T follicular helper cell (primary cell): Measurements from ENCODE around the gene MMP17.

ENCODE experiments used
- DNase-seq: peaks from one replicate; pipeline ENCODE4 v3.0.0-alpha.2; 2020; ENCODE audit warnings: low read depth
- total RNA-seq, 2 experiments: gene quantifications; one replicate each; lab custom pipeline; 2026; lab: John Stamatoyannopoulos, UW

Gene MMP17
- total RNA-seq = 0.09 to 0.42 reads per million in 2 experiments

DNA sequence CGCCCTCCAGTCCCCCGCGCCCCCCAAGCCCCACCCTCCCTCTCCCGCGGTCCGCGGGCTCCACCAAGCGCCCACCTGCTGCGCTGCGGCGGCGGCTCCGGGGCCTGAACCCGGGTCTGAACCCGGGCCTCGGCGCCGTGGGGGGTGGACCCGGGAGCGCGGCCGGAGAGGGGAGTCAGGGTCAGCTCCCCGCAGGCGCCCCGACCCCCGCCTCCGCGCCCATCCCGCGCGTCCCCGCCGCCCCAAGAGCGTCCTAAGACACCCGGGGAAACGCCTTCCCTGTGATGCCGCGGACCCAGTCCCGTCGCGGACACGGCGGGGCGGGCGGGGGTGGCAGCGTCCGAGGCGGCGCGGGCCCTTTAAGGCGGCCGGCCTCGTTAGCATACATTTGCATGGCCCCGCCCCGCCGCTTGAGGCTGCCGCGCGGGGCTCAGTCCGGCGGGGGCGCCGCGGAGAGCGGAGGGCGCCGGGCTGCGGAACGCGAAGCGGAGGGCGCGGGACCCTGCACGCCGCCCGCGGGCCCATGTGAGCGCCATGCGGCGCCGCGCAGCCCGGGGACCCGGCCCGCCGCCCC lies at the start of gene MMP17:
TSS of gene MMP17 (plus strand) at position 433 of the 574 bp plus-strand sequence. CDS start at position 535, 102 bp downstream.
- DNase-seq = no peak

DNA sequence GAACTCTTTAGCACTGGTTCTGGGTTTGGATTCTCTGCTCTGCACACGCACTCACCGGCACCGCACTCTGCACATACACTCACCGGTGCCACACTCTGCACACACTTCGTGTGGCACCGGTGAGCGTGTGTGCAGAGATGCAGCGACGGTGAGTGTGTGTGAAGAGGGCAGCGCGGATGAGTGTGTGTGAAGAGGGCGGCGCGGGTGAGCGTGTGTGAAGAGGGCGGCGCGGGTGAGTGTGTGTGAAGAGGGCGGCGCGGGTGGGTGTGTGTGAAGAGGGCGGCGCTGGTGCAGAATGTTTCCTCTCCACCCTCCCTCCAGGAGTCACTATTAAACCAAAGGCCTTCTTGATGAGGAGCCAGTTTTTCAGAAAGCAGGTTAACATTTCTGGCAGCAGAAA lies 49.2 kb upstream of the MMP17 start:
- DNase-seq = no peak

DNA sequence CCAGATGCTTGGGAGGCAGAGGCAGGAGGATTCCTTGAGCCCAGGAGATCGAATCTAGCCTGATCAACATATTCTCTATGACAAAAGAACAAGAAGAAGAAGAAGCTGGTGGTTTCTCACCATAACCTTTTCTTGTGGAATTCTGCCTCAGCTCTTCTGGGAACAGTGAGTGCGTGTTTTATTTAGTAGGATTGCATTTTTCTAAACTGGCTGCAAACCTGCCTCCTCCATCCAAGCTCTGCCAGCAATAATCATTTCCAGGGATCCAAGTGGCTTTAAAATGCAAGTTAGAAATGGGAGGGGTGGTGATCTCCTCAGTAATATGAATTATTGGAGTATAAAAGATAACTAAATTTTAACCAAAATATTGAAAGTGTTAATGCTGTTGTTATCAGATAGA lies 46.1 kb upstream of the MMP17 start:
- DNase-seq = no peak

DNA sequence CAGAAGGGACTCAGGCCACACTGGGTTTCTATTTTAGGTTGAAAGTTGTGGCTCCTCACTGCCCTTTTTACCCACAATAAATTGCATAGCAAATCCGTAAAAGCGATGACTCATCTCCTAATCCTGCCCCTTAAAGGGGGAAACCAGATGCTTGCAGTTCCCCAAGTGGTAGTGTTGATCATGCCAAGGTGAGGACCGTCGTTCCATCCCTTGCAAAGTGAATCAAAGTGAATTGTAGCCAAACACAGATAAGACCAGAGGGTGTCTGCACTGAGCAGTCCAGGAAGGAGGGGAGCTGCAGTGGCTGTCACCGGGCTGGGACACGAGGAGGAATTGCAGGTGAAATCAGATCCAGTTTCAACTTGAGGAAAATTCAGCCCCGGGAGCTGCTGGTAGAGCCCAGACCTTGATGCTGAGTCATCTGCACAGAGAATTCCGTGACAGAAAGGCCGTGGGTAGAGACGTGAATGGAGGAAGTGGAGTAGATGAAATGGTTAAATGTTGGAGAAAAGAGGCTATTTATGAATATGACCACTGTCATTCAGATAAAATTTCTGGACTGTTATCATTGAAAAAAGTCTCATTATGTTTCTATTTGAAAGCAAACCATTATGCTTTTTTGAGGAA lies 44.2 kb upstream of the MMP17 start:
- DNase-seq = no peak

DNA sequence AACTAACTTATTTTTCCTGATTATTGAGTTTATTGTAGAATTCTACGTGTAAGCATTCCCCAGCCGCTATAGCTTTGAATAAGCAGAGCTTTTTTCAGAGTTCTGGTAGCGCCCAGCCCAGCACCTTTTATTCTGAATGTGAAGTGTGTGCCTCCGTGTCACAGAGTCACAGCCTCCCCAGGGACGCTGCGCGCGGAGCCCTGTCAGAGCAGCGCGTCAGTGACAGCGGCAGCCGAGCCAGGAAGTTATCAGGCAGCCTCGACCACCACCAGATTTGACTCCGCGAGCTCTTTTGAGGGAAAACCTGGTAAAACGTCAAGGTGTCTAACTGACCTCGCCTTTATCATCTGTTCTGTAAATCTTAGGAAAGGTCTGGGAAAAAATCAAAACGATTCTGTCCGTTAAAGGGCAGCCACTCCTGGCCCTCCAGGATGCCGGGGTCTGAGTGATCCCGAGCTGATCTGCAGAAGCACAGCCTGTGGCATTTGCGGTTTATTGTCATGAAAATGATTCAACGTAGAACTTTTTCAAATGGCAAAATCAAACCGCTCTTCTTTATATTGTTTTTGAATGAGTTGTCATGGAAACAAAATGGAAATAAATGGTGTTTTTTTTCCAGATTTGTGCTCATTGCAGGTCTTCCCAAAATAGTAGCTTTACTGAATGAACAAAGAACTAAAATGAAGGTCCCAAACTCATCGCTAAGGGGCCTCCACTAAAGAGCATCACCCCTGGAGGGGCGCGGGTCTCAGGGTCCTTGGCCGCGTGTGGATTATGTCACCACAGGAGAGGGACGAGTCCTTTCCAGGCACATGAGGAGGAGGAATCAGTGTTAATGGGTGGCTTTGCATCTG lies 43.1 kb upstream of the MMP17 start:
- DNase-seq = no peak

DNA sequence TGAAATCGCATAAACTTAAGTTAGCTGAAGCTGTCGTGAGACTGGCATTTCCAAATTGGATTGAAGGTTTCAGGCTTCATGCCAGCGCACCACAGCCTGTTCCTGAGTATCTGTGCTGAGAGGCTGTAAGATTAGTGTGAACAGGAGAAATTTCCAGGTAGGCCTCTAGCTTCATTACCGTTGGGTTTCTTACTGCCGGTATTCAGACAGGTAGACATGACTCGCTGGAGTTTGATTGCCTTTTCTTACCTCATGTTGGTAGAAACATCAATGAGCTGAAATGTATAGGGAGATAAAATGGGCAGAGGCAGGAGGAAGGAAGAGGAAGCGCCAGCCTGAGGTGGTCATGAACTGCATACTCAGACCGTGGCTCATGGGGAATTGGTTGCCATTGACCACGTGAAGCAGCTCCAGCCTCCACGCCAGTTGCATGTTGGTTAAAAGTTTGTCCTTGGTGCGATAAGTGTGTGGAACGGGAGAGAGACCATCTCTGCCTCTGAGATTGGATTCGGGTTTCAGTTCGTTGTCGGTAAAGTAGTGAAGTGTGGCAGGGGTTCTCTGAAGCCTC lies 42.3 kb upstream of the MMP17 start:
- DNase-seq = no peak

DNA sequence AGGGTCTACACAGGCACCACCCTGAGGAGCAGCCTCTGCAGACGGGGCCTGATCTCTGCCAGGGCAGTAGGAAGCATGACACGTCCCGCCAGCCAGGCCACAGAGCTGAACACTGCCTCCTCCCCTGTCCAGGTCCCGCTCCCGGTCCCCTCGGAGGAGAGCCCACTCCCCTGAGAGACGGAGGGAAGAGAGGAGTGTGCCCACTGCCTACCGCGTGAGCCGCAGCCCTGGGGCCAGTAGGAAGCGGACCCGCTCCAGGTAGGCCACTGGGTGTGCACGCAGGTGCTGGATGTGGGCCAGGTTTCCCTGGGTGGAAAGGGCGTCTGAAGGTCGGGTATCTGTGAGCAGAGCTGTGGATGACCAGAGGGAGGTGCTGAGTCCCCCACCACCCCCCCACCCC lies 41.9 kb upstream of the MMP17 start:
- DNase-seq = no peak

DNA sequence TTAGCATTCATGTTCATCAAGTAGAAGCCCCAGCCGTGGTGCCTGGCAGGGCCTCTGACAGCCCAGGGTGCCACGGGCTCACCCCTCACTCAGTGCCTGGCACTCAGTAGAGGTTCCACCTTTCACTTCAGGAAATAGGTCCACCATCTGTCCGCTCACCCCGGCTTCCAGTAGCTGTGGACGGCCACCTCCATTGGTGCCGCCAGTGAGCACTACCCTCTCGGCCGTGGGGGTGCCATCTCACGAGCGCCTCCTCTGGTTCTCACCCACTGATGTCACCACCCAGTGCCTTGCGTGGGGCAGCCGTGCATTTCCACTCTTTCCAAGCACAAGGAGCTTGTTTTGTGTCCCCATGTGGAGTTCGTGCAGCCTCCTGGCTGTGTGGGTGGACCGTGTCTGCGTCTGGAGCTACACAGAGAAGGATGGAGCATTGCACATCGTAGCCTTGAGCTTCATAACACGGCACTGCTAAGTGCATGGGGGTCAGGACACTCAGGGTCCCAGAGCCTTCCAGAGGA lies 41.0 kb upstream of the MMP17 start:
- no peak for DNase-seq

DNA sequence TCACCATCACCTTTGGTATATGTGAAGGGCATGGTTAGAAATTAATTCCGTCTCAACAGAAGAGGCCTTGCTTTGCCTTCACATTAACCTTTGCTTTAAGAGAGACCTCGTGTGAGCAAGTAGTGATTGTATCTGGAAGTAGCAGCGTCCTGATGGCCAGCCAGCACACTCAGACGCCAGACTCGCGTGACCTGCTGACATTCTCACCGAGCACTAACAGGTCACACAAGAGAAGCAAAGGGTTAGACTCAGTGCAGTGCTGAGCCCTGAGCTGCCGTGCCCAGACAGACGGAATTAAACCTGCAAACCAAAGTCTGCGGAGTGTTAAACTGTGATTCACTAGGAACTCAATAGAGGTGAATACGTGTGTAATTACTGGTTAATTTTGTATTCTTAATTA lies 40.1 kb upstream of the MMP17 start:
- DNase-seq = no peak

DNA sequence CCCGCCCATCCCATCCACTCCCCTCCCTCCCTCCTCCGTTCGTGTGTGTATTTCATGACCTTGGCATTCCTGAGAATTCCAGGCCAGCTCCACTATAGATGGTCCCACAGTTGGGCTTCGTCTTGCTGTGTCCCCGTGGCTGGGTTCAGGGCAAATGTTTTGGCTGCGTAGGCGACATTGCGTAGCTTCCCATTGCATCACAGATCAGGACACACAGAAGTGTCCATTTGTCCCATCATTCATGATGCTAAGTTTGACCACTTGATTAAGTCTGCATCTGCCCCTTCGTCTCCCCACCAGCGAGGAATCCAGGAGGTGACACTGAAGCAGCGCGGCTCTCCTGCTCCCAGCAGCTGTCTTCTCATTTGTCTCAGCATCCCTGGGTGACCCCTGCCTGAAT lies 38.6 kb upstream of the MMP17 start:
- no peak for DNase-seq

DNA sequence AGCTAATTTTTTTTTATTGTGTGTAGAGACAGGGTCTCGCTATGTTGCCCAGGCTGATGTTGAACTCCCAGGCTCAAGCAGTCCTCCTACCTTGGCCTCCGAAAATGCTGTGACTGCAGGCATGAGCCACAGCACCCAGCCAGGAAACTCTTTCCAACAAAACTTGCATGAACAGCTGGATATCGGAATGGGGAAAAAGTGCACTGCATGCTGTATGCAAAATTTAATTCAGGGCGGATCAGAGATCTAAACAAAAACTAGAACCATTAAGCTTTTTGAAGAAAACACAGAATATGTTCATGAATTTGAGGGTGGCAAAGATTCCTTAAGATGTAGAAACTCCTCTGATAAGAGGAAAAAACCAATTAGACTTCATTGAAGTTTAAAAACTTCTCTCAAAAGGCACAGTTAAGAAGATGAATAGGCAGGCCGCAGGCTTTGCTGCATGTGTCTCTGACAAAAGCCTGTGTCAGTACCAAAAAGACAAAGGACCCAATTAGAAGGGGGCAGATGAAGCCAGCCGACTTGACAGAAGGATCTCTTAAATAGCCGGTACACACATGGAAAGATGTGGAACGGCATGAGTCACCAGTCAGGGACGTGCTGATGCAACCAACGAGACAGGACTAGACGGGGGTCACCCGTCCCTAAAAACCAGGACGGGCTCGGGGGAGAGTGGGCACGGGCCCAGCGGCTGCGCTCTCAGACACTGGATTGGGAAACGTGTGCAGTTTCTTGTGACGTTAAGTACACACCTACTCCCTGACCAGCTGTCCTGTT lies 34.8 kb upstream of the MMP17 start:
- no peak for DNase-seq

DNA sequence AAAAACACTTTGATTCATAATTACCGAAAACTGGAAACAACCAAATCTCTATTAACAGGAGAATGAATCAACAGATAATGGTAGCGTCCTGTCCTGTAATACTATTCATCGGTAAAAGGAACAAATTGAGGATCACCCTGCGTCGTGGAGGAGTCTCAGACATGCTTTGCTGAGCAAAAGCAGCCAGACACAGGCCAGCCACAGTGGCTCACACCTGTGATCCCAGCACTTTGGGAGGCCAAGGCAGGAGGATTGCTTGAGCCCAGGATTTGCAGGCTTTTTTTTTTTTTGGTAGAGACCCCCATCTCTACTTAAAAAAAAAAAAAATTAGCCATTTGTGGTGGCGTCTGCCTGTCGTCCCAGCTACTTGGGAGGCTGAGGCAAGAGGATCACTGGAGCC lies 34.1 kb upstream of the MMP17 start:
- no peak for DNase-seq

DNA sequence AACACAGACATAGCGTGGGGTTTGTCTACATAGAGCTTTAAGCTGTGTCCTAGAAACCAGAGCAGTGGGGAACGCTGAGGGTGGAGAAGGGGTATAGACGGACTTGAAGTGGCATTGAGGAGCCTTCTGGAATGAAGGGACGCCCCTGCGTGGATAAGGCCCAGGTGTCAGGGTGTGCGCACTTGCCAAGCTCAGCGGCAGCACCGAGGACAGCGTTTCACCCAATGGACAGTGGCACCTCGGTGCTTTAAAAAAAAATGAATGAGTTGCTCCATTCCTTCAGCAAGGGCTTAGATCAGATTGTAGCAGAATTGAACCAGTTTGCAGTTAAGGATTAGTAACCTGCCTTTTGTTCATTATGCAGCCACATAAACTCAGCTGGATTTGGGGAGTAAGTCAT lies 33.6 kb upstream of the MMP17 start:
- no peak for DNase-seq

DNA sequence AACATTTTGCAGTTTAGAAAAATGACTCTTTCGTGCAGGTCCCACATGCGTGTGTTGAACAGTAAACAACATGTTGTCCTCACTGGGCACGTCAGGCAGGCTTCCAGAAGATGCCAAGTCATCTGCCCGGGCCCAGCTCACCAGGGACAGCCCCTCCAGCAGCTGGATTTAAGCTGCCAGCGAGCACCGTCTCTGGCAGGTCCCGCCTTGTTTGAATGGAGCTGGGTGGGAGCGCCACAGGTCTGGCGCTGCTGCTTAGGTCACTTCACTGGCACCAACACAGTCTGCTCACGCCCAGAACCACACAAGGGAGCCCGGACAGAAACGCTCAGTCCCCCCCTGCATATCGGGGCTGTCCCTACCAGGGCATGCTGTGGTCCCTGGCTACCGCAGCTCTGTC lies 33.1 kb upstream of the MMP17 start:
- no peak for DNase-seq

DNA sequence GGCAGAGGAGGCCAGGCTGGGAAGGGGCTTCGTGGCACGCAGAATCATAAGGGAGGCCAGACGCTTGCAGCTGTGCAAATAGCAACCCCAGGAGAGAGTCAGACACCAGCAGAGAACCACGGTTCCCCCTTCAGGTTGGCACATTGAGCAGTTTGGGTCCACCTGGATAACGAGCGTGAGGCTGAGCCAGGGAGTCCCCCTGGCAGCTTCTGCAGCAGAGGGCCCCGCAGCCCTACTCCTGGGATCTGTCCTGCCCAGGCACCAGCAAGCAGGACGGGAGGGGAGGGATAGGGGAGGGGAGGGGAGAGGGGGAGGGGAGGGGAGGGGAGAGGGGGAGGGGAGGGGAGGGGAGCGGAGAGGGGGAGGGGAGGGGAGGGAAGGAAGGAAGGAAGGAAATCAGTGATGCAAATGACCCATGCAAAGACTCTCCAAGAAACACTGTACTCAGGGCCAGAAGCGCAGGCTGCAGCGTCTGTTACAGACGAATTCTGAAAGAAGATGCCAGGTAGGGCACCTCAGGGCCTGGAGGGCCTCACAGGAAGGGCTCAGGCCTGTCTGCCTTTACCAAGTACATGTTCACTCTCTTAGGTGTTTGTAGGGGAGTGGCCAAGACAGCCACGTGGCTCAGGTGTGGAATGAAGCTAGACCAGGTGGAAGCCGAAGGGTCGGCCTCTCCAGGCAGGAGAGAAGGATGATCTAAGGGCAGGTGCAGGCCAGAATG lies 32.3 kb upstream of the MMP17 start:
- no peak for DNase-seq

DNA sequence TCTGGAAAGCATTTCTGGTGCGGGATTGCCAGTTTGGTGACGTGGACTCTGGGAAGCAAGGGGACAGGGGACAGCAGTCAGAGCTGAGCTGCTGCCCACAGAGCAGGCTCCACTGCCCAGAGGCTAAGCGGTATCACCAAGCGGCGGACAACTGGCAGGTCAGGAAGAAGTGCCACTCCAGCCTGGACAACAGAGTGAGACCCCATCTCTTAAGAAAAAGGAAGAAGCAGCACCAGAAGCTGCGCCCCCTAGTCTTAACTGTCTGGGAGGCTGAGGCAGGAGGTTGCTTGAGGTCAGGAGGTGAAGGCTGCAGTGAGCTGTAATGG lies 31.8 kb upstream of the MMP17 start:
- no peak for DNase-seq

DNA sequence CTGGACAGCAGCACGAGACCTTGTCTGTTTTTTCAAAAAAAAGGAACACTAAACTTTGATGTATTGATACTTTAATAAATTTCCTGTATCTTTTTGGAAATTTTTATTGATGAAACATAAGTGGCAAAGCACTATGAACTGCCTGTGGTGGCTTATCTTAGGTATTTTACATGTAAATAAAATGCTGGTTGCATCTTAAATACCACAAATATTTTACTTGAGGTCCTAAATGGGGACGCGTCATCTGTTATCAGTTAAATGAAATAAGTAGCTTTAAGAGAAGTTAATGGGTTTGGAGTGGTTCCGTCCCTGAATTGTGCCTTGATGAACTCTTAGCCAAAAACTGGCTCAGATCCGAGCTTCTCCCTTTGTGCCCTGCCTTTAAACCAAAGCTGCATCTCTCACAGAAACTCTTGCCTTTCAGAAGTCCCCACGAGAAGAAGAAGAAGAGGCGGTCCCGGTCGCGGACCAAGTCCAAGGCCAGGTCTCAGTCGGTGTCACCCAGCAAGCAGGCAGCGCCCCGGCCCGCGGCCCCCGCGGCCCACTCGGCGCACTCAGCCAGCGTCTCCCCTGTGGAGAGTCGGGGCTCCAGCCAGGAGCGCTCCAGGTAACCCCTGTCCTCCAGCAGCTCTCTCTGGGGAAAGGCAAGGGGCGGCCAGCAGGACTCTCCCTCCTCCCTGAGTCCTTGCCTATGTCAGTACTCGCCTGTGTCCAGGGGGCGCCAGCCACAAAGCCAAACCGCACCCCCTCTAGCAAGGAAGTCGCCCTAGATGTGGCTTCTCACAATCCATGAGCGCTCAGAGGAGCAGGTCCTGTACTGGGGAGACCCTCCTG lies 31.2 kb upstream of the MMP17 start:
- DNase-seq = no peak

DNA sequence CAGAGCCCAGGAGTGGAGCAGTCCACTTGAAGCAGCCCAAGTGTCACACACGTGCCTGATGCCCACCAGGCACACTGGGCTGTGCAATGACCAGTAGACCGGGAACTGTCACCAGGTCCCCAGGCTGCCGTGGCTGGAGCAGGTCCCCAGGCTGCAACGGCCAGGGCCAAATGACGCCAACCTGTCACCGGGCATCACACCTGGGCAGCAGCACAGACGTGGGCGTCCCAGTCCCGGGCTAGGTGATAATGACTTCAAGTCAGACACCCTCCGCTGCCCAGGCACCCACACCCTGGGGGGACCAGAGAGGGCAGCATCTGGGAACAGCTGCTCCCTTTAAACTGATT lies 30.6 kb upstream of the MMP17 start:
- no peak for DNase-seq

DNA sequence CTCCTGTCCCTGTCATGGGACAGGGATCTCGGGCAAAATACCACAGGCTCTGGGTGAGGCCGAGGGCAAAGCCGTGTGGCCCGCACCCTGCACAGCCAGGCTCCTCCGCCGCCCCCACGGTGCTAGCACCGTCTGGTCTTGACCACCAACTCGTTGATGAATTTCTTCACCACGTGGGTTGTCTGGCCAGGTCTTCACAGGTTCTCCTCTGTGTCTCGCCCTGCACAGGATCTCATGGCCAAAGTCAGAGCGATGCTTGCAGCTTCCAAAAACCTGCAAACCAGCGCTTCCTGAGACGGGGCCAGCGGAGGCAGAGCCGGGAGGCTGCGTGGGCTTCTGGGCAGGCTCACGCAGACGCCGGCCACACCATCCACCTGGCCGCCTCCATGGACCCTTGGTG lies 29.0 kb upstream of the MMP17 start:
- no peak for DNase-seq

DNA sequence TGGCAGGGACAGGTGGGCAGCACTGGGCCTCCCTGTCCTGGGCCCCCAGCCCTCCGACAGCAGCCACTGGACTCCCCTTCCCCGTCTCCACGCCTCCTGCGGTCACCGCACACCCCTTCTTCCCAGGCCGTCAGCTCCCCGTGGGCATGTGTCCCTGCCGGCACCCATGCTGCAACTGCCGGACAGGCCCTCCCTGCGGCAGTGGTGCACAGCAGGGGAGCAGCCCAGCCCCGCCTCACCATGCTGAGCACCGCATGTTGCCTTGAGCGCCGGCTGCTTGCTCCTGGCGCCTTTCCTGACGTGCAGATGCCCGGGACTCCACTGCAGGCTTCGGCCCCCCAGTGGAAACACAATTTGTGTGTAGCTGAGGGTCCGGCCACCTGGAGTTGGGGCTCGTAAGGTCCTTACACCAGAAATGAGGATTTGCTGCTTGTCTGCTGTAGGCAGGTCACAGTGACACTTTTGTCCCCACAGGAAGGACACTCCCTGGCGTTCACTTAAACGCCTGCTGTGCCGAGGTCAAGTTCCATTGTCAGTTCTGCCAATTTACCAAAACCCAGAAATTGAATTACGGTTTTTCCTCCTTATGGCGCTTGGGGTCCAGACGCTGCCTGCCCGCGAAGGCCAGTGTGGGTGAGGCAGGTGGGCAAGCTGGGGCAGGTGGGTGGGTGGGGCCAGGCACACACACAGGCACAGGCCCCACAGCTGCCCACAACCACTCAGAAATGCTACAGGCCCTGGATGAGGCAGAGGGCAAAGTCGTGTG lies 28.2 kb upstream of the MMP17 start:
- DNase-seq = no peak
